Measurements from ENCODE around the gene OPA1.

Gene OPA1

DNA sequence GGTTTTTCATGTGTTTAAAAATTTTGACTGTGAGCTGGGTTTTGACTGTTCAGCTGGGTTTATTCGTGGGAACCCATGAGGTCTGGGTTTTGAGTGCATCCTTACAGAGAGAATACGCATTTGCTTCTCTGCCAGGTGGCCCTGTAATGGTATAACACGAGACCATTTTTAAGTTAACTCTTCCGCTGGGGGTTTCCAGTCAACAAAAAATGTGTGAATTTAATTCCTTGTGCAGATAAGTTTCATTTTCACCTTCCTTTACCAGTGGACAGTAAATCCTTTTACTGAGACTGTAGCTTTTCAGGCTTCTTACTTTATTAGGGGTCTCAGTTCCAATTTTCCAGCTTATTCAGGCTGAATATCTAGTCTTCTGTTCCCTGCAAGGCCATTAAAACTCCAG lies 149.6 kb downstream of the OPA1 start:
- no peak for DNase-seq
- Mint-ChIP-seq H3K36me3 (no peaks in the 10 kb centered on the region), H3K27me3 (peaks cover 11% of the 10 kb centered on the region), H3K27ac (no peak overlapping the region), H3K4me1 (peaks cover 10% of the 10 kb centered on the region), H3K9me3 (no peaks in the 10 kb centered on the region), H3K4me3 (no peak overlapping the region)
- CTCF ChIA-PET, result no interaction called here

DNA sequence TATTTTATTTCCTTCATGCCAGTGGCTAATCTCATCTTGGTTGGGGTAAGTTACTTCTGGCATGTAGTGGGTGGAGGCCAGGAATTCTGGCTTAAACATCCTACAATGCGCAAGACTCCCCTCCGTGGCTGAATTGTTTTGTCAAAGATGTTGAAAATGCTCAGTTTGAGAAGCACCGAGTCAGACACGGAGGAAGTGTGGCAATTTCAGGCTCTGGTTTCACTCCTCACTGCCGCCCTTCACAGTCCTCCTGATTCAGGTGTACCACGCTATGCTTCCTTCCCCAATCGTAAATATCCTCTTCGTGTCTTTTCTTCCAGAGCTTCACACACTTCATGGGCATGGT lies 150.7 kb downstream of the OPA1 start:
- Mint-ChIP-seq H3K27me3 (peaks cover 13% of the 10 kb centered on the region), H3K36me3 (no peaks in the 10 kb centered on the region), H3K4me1 (peaks cover 10% of the 10 kb centered on the region), H3K27ac (no peak overlapping the region), H3K4me3 (no peak overlapping the region), H3K9me3 (no peaks in the 10 kb centered on the region)
- CTCF ChIA-PET, result no interaction called here
- no peak for DNase-seq

- Mint-ChIP-seq H3K27ac (no peak overlapping the region), H3K4me3 (no peak overlapping the region), H3K9me3 (no peaks in the 10 kb centered on the region), H3K4me1 (peaks cover 10% of the 10 kb centered on the region), H3K36me3 (no peaks in the 10 kb centered on the region), H3K27me3 (peaks cover 18% of the 10 kb centered on the region)
- DNase-seq, result no peak
- CTCF ChIA-PET, result no interaction called here
Measured at GRCh38 chr3:193744048-193744821, 151.2 kb downstream of the OPA1 start.

DNA sequence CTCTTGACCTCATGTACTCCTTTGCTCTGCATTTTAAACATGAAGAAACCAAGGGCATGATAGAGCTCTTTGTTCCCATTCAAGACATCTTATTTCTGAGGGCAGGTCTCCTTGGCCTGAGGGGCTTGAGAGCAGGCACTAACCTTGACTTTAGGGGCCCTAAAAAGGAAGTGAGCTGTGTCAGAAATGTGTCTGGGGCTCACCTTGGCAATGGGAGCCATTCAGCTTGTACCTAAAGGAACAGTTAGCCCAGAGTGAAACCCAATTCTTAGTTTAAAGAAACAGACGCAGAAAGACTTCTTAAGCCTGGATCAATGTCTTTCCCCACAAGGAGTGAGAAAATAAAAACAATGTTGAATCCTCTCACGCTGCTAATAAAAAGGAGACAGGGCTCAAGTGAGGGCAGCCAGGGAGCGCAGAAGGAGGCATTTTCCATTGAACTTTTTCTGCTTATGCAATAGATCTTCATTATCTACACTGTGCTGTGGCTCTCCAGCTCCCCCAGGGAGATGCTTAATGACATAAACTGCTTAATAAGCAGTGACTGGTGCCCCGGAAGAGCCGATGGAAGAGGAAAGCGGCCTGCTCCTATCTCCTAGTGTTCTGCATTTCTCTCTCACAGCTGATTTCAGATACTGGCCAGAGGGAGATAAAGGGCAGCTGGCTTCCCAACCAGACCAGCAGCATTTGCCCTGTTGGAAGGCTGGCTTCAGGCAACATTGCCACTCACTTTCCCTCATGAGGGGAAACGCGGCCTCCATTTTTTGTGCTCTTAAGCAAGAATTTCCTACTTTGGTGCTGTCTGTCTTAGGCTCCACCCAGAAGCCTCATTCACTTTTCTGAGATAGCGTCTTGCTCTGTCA lies 152.0 kb downstream of the OPA1 start:
- no peaks in the 10 kb centered on the region for H3K9me3 Mint-ChIP-seq
- no peak for DNase-seq
- no peak overlapping the region for H3K4me3 Mint-ChIP-seq
- no peak overlapping the region for H3K27ac Mint-ChIP-seq
- peaks cover 10% of the 10 kb centered on the region for H3K4me1 Mint-ChIP-seq
- no peaks in the 10 kb centered on the region for H3K36me3 Mint-ChIP-seq
- CTCF ChIA-PET, result no interaction called here
- peaks cover 23% of the 10 kb centered on the region for H3K27me3 Mint-ChIP-seq

DNA sequence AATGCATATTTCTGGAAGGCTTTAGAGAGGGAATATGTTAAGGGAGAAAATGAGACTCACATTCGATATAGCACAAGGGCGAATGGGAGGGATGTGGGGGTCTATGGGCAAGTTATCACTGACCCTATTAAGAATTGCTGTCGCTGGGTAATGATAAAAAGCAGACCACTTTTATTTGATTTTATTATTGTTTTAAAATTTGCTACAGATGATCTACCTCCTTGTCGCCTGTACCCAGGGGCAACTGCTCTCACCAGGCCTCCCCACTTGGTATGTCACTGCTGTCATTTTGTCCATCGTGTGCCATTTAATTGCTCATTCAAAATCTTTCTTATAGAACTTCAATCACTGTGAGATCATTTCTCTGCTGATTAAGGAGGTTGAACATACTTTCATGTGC lies 153.8 kb downstream of the OPA1 start:
- peaks cover 29% of the 10 kb centered on the region for H3K27me3 Mint-ChIP-seq
- no peaks in the 10 kb centered on the region for H3K9me3 Mint-ChIP-seq
- DNase-seq, result no peak
- peaks cover 10% of the 10 kb centered on the region for H3K4me1 Mint-ChIP-seq
- no peak overlapping the region for H3K4me3 Mint-ChIP-seq
- H3K27ac Mint-ChIP-seq, result no peak overlapping the region
- CTCF ChIA-PET, result no interaction called here
- H3K36me3 Mint-ChIP-seq, result no peaks in the 10 kb centered on the region

Measured in activated naive CD4-positive, alpha-beta T cell treated with anti-CD3 and anti-CD28 coated beads, Interleukin-2, amount 10 ng/mL, durations not matched to agents 7 days and 5 days (primary cell).